Spleen (tissue), 11 donors: Measurements from ENCODE around the gene CAMK1D. TPM values are rescaled to one million over a fixed set of nuclear protein-coding genes. Genes with fewer than 3 reads are reported as not detected.
"Not testable (repeated sequence)": the region's sequence is repeated elsewhere in the genome, so short reads cannot be mapped to it uniquely, and the experiment has no call there.

Source experiments
- DNase-seq: peaks from one replicate; pipeline ENCODE4 v3.0.0-alpha.2; 2020
- H3K27ac ChIP-seq, 8 donors: fragments of 200-600 bp; sonication (generic) in 7 of 8; 1 replicate in 4 of 8; 2 replicates in 4 of 8; pipeline versions ENCODE4 v1.5.0 to v1.8.0; 2016 to 2021; ENCODE audit warnings: inconsistent platforms in 4 of 8, mild to moderate bottlenecking in 4 of 8, moderate library complexity in 1 of 8
- H3K27me3 ChIP-seq, 7 donors: fragments of 200-600 bp; sonication (generic) in 6 of 7; replicated peaks in 1 of 7; 1 replicate in 4 of 7; 2 replicates in 3 of 7; pipeline versions ENCODE4 v1.5.0 to v1.8.0; 2016 to 2021; ENCODE audit warnings: inconsistent platforms in 3 of 7, mild to moderate bottlenecking in 1 of 7
- H3K36me3 ChIP-seq, 6 donors: fragments of 200-600 bp; sonication (generic) in 5 of 6; 1 replicate in 4 of 6; 2 replicates in 2 of 6; pipeline versions ENCODE4 v1.5.0 to v1.8.0; 2016 to 2021; ENCODE audit warnings: inconsistent platforms in 2 of 6
- H3K4me1 ChIP-seq, 6 donors: fragments of 200-600 bp; sonication (generic) in 5 of 6; 1 replicate in 3 of 6; 2 replicates in 3 of 6; pipeline versions ENCODE4 v1.5.0 to v1.8.0; 2016 to 2021; ENCODE audit warnings: inconsistent platforms in 3 of 6
- H3K4me3 ChIP-seq, 8 donors: fragments of 200-600 bp; sonication (generic) in 7 of 8; 1 replicate in 4 of 8; 2 replicates in 4 of 8; pipeline versions ENCODE4 v1.5.0 to v1.8.0; 2016 to 2021; ENCODE audit warnings: inconsistent platforms in 4 of 8, mild to moderate bottlenecking in 4 of 8, moderate library complexity in 2 of 8
- H3K9me3 ChIP-seq, 8 donors: fragments of 200-600 bp; sonication (generic) in 7 of 8; 1 replicate in 4 of 8; 2 replicates in 4 of 8; pipeline versions ENCODE4 v1.5.0 to v1.8.0; 2016 to 2021; ENCODE audit warnings: inconsistent platforms in 4 of 8
- POLR2A ChIP-seq, 3 donors: fragments of 450-650 bp; IDR thresholded peaks; one replicate each; pipeline ENCODE4 v1.5.1; 2017; ENCODE audit warnings: antibody characterized with exemption in 3 of 3, mild to moderate bottlenecking in 1 of 3
- POLR2AphosphoS5 ChIP-seq, 3 donors: sonication (generic); formaldehyde crosslinking; IDR thresholded peaks; one replicate each; pipeline ENCODE4 v1.5.1; 2017; ENCODE audit warnings: antibody characterized with exemption in 3 of 3
- WGBS, 5 donors: extraction: QIAGEN DNeasy Blood & Tissue Kit in 3 of 5; methylation state at CpG; one replicate each; pipeline versions ENCODE4 v1.1.5 to v1.1.7; 2013 to 2018; 5-methylcytosine and 5-hydroxymethylcytosine counted together
- intact Hi-C: fragments of 100-400 bp; cut with DNase I; formaldehyde crosslinking; loops from one replicate; pipeline ENCODE4 v1.15.0; 2023; ENCODE audit warnings: low total_unique reads
- polyA plus RNA-seq, 3 donors: library from polyadenylated mRNA; stranded (reverse); fragments of 200-250 nt; gene quantifications; one replicate each; pipeline ENCODE4 v1.2.1, GENCODE V29; 2013
- total RNA-seq, 7 donors: library from RNA; depleted of rRNA in 3 of 7; stranded (reverse); fragments of >200 nt in 3 of 7; fragmentation: NEBNext Ultra II Directional in 4 of 7; extraction: Animal tissue kit (Norgen Biotek cat#: 25700) in 4 of 7; gene quantifications; one replicate each; pipeline versions ENCODE4 v1.1.0 to v1.2.1, GENCODE V29; 2016 to 2021
- TF ChIP-seq, protein P1 (sequence below), 11 experiments: fragments of 200-600 bp in 7 of 11; fragments of 450-650 bp in 4 of 11; sonication (generic) in 4 of 11; IDR thresholded peaks in 8 of 11; conservative IDR thresholded peaks in 3 of 11; 1 replicate in 7 of 11; 2 replicates in 4 of 11; pipeline versions ENCODE4 v1.4.0 to v1.8.0; 2016 to 2021; ENCODE audit warnings: antibody characterized with exemption in 11 of 11, inconsistent platforms in 4 of 11, mild to moderate bottlenecking in 1 of 11
- donor health status: healthy with polysubstance abuse.
- donor health status: DM: no; HTN: no; CAD: no; lungs with moderate emphysema.
- donor health status: DM: no; HTN: no; CAD: no.
- donor health status: Bipolar disorder and iron deficiency.
- donor health status: healthy.
- donor health status: DM: no; HTN: no; CAD: no.
- donor health status: DM: yes; HTN: yes; CAD: no.

CAMK1D gene
- total and polyA plus RNA-seq, 10 donors, result 6.8 to 34.5 (median 20.0) TPM

DNA sequence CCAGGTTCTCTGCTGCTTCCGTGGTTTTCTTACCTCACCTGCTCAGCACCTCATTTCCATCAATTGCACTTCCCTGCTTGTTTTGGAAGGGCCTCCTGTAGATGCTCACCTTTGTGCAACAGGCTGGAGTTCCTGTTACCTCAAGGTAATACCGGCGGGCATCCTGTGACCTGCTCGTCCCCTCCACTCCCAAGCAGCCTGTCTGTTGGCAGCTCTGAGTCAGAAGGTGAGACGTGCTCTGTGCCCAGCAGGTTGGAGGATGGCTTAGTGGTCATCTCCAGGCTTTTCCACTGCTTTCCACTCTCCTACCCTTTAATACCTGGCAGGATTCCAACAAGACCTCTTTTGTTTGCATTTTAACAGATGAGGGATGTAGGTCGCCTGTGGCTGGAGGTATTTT lies 86.0 kb downstream of the CAMK1D start:
- H3K27ac ChIP-seq, result no peak overlapping the region
- no peaks in the 10 kb centered on the region for H3K27me3 ChIP-seq
- WGBS, 5 donors, result 84 to 87% (median 86%) methylated on average over 6 of the region's 6 CpGs
- peaks cover 0 to 15% (median 8%) of the 10 kb centered on the region in 8 donors for H3K9me3 ChIP-seq
- TF ChIP-seq, protein P1, sequence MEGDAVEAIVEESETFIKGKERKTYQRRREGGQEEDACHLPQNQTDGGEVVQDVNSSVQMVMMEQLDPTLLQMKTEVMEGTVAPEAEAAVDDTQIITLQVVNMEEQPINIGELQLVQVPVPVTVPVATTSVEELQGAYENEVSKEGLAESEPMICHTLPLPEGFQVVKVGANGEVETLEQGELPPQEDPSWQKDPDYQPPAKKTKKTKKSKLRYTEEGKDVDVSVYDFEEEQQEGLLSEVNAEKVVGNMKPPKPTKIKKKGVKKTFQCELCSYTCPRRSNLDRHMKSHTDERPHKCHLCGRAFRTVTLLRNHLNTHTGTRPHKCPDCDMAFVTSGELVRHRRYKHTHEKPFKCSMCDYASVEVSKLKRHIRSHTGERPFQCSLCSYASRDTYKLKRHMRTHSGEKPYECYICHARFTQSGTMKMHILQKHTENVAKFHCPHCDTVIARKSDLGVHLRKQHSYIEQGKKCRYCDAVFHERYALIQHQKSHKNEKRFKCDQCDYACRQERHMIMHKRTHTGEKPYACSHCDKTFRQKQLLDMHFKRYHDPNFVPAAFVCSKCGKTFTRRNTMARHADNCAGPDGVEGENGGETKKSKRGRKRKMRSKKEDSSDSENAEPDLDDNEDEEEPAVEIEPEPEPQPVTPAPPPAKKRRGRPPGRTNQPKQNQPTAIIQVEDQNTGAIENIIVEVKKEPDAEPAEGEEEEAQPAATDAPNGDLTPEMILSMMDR (IDR thresholded peaks at IDR 0.05 in 8 of 11, conservative IDR thresholded peaks at IDR 0.05 in 3 of 11), result no peak
- TF ChIP-seq POLR2A (IDR thresholded peaks at IDR 0.05) (no peak), POLR2AphosphoS5 (IDR thresholded peaks at IDR 0.05) (no peak)
- H3K4me1 ChIP-seq, result peaks cover 0 to 8% (median 0%) of the 10 kb centered on the region in 6 donors
- H3K4me3 ChIP-seq, result no peak overlapping the region
- intact Hi-C loops, result no loop called here
- peaks cover 0 to 5% (median 0%) of the 10 kb centered on the region in 6 donors for H3K36me3 ChIP-seq
- no peak for DNase-seq

- 90 to 95% (median 92%) methylated on average over 16 of the region's 16 CpGs for WGBS, 5 donors
- TF ChIP-seq POLR2A (IDR thresholded peaks at IDR 0.05), result no peak
- TF ChIP-seq, protein P1 (IDR thresholded peaks at IDR 0.05 in 8 of 11, conservative IDR thresholded peaks at IDR 0.05 in 3 of 11), result no peak
- no peak for TF ChIP-seq POLR2AphosphoS5 (IDR thresholded peaks at IDR 0.05)
- Histone ChIP-seq H3K4me1 (peaks cover 0 to 8% (median 0%) of the 10 kb centered on the region in 6 donors), H3K4me3 (no peak overlapping the region), H3K36me3 (peaks cover 0 to 5% (median 0%) of the 10 kb centered on the region in 6 donors), H3K27ac (no peak overlapping the region), H3K27me3 (no peaks in the 10 kb centered on the region), H3K9me3 (peaks cover 0 to 15% (median 8%) of the 10 kb centered on the region in 8 donors)
- DNase-seq, result no peak
- intact Hi-C loops, result no loop called here
These were observed 89.8 kb downstream of the CAMK1D start for GRCh38 chr10:12438919-12439692.

GRCh38 chr10:12439767-12440166 lies 90.4 kb downstream of the CAMK1D start:
- H3K27ac ChIP-seq, H3K4me3 ChIP-seq, H3K27me3 ChIP-seq, DNase-seq, H3K36me3 ChIP-seq, intact Hi-C loops, H3K4me1 ChIP-seq: not testable (repeated sequence)
- peaks cover 0 to 15% (median 8%) of the 10 kb centered on the region in 8 donors for H3K9me3 ChIP-seq
- 83 to 93% (median 92%) methylated on average over 6 of the region's 6 CpGs for WGBS, 5 donors

GRCh38 chr10:12443026-12443425 lies 93.7 kb downstream of the CAMK1D start:
- Histone ChIP-seq H3K4me3 (no peak overlapping the region), H3K27me3 (no peaks in the 10 kb centered on the region), H3K27ac (no peak overlapping the region), H3K9me3 (peaks cover 0 to 15% (median 8%) of the 10 kb centered on the region in 8 donors), H3K36me3 (peaks cover 0 to 5% (median 0%) of the 10 kb centered on the region in 6 donors), H3K4me1 (peaks cover 0 to 4% (median 0%) of the 10 kb centered on the region in 6 donors)
- intact Hi-C loops, result no loop called here
- WGBS, 5 donors, result 93 to 98% (median 97%) methylated on average over 8 of the region's 8 CpGs
- DNase-seq, result no peak
- TF ChIP-seq, protein P1 (IDR thresholded peaks at IDR 0.05 in 8 of 11, conservative IDR thresholded peaks at IDR 0.05 in 3 of 11), result no peak
- no peak for TF ChIP-seq POLR2AphosphoS5 (IDR thresholded peaks at IDR 0.05)
- no peak for TF ChIP-seq POLR2A (IDR thresholded peaks at IDR 0.05)
